Erythroblast (primary cell): Measurements from ENCODE around the gene VIPR2.

Experiments
- GATA1 ChIP-seq: IDR thresholded peaks from 2 replicates; pipeline ENCODE4 v1.6.1; 2011; ENCODE audit warnings: low read depth, mild to moderate bottlenecking, control low read depth, low read length, moderate library complexity
- POLR2A ChIP-seq: IDR thresholded peaks from 2 replicates; pipeline ENCODE4 v1.6.1; 2011; ENCODE audit warnings: mild to moderate bottlenecking, low read length

DNA sequence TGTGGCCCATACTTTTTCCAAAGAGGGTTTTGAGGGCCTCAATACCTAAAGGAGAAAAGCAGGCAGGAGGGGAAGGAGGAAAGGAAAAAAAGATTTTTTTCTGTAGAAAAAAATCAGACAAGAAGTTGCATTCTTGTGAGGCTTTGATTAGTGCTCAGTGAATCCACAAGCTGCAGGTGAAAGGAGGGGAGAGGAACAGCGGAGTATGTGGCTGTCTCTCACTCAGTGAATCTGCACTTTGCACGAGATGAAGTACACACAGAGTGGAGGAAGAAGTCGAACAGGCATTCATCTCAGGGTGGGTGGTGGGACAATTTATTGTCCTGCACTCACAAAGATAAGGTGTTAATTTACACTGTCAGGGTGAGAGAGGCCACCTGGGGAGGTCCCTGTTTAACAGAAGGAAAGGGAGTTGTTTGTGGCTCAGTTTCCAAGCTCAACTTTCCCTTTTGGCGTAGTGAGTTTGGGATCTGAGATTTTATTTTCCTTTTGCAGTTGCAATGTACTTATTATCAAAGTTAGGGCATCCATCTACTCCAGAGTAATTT lies 49.0 kb upstream of the VIPR2 start:
- TF ChIP-seq POLR2A (no peak), GATA1 (no peak)
